DMS53 treated with DMSO at 0.1 percent for 48 hours (cell line): ENCODE results near the gene OR5L1.

Source experiments
- DNase-seq: peaks from one replicate; lab custom pipeline; 2025; ENCODE audit not compliant: unreplicated experiment; lab: John Stamatoyannopoulos, UW

OR5L1 gene

DNA sequence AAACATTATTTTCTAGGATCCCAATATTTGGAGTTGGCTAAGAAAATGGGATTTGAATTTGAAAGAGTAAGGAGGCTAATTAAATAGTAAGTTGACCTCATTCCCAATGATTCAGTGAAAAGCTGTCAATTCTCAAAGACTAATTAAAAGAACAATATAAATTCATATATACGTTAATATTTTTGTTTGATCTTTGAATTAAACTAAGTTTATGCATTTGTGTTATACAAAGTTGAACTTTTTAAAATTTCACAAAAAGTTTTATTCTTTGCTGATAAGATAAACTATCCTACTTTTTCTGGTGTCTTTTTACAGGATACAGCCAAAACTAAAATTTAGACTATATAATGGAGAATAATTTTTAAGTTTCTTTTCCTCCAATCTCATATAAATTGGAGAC is at the start of gene OR5L1:
Gene OR5L1, plus strand, starts transcription at position 301 of the 400 bp plus-strand sequence. CDS start 100 bp downstream, outside the sequence.
- DNase-seq = no peak

DNA sequence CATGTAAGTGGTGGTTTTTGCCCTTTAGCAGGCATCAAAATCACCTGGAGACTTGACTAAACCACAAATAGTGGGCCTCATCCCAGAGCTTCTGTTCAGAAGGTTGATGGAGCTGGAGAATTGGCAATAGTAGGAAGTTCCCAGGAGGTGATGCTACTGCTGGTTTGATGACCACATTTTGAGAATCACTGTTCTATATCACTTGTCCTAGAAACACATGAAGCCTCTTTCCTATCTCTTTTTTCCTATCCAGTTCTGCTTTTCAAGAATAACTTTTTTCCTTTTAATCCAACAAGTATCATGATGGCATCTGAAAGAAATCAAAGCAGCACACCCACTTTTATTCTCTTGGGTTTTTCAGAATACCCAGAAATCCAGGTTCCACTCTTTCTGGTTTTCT is 38.0 kb upstream of the OR5L1 start, which contains the start of gene OR5D13:
Gene OR5D13, plus strand, starts transcription at position 301 of the 400 bp plus-strand sequence. Its CDS starts 0 bp downstream, at position 301.
- DNase-seq = no peak

DNA sequence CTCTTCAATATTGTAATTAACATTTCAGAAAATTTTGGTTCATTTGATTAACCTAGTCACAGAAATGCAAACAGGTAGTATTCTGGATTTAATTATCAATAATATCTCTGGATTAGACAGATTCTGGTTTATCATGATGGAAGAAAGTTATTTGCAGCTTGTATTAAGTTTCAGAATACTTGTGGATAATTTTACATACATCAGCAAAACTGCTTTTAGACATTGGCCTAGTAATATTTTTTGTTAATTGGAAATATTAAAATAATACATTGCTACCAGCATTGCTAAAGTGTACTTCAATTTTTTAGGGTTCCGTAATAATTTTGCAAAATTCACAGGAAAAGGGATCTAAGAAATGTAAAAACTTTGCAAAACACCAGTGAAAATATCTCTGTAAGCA is 19.6 kb upstream of the OR5L1 start:
- no peak for DNase-seq

DNA sequence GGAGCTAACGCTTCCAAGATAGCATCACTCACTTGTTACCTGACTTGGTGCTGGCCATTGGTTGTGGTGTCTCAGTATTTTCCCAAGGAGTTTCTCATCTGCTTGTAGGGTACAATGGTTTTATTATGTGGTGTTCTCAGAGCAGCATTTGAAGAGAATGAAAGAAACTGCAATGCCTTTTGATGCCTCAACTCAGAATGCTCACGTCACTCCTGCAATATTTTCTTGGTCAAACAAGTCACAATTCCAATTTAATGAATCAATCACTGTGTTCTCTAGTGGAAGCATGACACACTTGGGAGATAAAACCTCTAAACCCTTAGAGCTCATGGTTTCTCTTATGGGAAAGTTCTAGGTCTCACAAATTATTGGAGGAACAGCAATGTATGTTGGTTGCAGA is 17.8 kb upstream of the OR5L1 start:
- no peak for DNase-seq

DNA sequence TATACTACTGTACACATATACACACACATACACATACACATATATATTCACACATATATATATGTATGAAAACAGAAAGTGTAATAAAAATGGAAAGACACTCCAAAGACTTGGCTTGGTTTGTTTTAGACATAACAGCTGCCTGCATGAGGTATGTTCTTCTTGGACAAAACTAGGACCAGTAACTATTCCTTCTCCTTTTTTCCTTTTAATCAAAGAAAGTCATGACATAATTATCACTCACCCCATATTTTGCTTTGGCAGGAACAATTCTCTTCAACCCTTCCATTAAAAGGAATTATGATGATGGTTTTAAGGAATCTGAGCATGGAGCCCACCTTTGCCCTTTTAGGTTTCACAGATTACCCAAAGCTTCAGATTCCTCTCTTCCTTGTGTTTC is 15.9 kb upstream of the OR5L1 start, which contains the start of gene OR5D14:
Gene OR5D14, plus strand, starts transcription at position 301 of the 400 bp plus-strand sequence. Its CDS starts 0 bp downstream, at position 301.
- no peak for DNase-seq

DNA sequence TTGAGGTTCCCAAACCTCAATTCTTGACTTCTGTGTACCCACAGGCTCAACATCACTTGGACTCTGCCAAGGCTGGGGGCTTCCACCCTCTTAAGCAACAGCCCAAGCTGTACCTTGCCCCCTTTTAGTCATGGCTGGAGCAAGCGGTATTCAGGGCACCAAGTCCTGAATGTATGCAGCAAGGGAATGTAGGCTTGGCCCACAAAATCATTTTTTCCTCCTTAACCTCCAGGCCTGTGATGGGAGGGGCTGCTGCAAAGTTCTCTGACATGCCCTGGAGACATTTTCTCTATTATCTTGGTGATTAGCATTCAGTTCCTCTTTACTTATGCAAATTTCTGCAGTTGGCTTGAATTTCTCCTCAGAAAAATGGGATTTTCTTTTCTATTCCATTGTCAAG is 4.9 kb upstream of the OR5L1 start:
- no peak for DNase-seq

DNA sequence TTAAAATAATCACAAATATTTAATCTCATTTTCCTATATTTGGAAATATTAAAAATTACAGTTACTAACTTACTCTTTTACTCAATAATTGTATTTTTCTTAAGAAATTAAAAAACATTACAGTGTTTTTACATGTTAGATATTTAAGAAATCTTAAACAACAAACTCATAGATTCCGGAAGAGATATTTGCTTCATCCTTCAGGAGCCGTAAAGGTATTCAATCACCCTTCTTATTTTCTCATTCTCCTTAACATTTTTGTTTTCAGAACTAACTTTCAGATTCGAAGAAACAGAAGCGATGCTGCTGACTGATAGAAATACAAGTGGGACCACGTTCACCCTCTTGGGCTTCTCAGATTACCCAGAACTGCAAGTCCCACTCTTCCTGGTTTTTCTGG is 8.2 kb downstream of the OR5L1 start, which contains the start of gene OR5D18:
Gene OR5D18, plus strand, starts transcription at position 301 of the 400 bp plus-strand sequence. Its CDS starts 0 bp downstream, at position 301.
- no peak for DNase-seq

DNA sequence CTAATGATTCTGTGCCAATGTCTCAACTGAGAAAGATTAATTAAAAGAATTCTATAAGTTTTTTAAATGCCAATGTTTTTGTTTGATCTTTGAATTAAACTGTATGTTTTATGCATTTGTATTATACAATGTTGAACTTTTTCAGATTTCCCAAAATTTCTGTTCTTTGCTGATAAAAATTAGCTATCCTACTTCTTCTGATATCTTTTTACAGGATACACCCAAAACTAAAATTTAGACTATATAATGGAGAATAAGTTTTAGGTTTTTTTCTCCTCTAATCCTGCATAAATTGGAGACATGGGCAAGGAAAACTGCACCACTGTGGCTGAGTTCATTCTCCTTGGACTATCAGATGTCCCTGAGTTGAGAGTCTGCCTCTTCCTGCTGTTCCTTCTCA is 15.8 kb downstream of the OR5L1 start, which contains the start of gene OR5L2:
Gene OR5L2, plus strand, starts transcription at position 301 of the 400 bp plus-strand sequence. Its CDS starts 0 bp downstream, at position 301.
- DNase-seq = no peak

DNA sequence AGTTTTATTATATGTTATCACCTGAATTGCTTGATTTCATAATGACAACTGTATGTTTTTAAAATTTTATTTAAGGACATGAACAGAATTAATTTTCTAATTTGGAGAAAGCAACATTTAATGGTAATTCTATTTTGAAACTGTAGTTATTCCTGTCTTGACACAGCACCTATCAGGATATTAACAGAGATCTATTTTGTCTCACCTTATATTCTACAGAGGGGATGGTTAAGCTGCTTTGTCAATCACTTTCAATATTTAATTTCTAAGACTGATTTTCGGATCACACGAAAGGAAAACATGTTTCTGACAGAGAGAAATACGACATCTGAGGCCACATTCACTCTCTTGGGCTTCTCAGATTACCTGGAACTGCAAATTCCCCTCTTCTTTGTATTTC is 27.3 kb downstream of the OR5L1 start, which contains the start of gene OR5D16:
Gene OR5D16, plus strand, starts transcription at position 301 of the 400 bp plus-strand sequence. Its CDS starts 0 bp downstream, at position 301.
- DNase-seq = no peak

DNA sequence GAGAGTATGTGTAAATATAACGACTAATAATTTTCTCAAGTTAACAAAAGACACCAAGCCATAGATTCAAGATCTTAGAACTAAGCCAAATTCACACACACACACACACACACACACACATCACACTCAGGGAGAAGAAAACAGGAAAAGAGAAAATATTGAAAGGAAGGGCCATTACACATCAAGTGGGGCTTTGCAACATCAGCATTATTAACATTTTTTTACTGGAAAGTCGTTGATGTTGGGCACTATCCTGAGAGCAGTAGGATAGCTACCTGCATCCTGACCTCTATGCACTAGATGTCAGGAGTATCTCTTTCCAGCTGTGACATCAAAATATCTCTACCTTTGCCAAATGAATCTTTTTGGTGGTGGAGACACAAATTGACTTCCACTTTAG is 36.3 kb downstream of the OR5L1 start:
- DNase-seq = no peak

DNA sequence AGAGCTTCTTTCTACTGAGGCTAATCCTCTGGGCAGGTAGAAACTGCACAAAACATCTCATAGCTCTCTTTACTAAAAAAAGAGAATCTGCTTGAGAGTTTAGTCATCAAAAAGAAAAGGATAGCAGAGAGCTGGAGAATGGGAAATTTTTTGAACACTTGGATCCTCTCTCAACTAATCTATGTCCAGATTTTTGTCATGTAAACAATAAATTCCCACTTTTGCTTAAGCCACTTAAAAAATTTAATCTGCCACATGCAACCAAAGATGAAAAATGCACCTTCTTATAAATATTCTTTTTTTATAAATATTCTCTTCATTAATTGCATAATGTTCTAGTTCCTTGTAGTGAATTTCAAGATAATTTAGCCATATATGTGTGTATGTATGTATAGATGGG is 37.9 kb downstream of the OR5L1 start:
- DNase-seq = no peak

DNA sequence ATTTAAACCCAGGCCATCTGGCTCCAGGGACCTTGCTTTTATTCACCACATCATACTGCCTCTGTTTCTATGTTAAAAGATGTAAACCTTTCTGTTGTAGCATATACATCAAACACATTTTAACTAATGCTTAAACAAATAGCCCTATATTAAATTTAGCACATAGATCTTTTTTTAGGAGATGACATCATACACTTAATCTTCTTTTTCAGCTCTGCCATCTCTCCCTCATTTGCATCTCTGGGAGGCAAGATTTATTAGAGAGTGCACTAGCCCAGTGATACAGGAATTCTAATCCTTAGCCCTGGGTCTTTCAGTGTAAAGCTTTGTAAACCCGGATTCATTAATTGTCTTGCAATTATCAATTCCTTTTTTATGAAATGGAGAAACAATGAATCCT is 41.0 kb downstream of the OR5L1 start:
- DNase-seq = no peak

DNA sequence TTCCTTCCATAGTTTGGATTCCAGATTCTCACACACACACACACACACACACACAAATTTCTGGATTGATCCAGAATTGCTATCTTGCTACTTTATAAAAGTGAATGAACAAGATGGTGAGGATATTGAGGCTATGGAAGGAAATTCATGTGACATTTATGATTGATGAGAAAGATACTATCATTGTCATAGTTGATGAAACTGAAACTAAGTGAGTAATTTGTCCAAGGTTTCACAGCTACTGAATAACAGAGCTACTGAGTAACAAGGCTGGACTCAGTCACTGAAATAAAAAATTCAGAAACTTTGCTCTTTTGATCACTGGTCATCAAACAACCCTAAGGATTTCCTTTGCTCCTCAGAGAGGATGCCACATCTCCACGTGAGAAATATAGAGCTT is 43.5 kb downstream of the OR5L1 start:
- DNase-seq = no peak
